K562 (cell line): ENCODE measurements around the gene RERE. TPM values are rescaled to one million over a fixed set of nuclear protein-coding genes. Genes with fewer than 3 reads are reported as not detected.

ENCODE experiments used
- ATAC-seq: fragments of 200-7000 bp; cut with Tn5 transposase; 3 replicates; pipeline ENCODE4 v1.9.1; 2020; ENCODE audit warnings: moderate library complexity
- BruUV-seq: library from RNA; stranded (reverse); fragments of 400-500 nt; replicated peaks from 2 replicates; lab custom pipeline; 2021; lab: Mats Ljungman, UMichigan
- CTCF ChIA-PET: fragments of 300-600 bp; formaldehyde crosslinking; extraction: SDS; loops from one replicate; lab custom pipeline; 2021; ENCODE audit warnings: low intra/inter-chr PET ratio; lab: Yijun Ruan, JAX
- POLR2A ChIA-PET: fragments of 300-600, 350-650 bp; sonication (Branson Sonifier 250); formaldehyde crosslinking; extraction: SDS; loops from one replicate; lab custom pipeline; 2021; ENCODE audit warnings: antibody characterized with exemption, inconsistent platforms; lab: Yijun Ruan, JAX
- DNase-seq, 4 experiments: peaks; one replicate each; pipeline versions ENCODE4 v3.0.0 to v3.0.0-alpha.2; 2011 to 2018; ENCODE audit warnings: low spot score in 3 of 4, mixed read lengths in 3 of 4; ENCODE audit errors: extremely low read depth in 1 of 4
- FAIRE-seq: peaks from 2 replicates; lab custom pipeline; 2011; peaks lifted over from hg19 to GRCh38; lab: Jason Lieb, UNC
- H2AFZ ChIP-seq: 2 replicates; pipeline ENCODE4 v1.6.0; 2011; ENCODE audit warnings: low read depth, low read length, control low read depth, inconsistent platforms
- H3K27ac ChIP-seq: fragments of 200-600 bp; 3 replicates; pipeline ENCODE4 v1.8.0; 2011; ENCODE audit warnings: low read depth, mild to moderate bottlenecking, control low read depth, inconsistent platforms, low read length, moderate library complexity, mixed read lengths; ENCODE audit errors: extremely low read depth
- H3K27me3 ChIP-seq, 2 experiments: fragments of 300-600 bp in 1 of 2; 2 replicates in 1 of 2; 3 replicates in 1 of 2; pipeline versions ENCODE4 v1.6.0 to v1.8.0; 2011; ENCODE audit warnings: inconsistent platforms in 2 of 2, low read length in 2 of 2, mild to moderate bottlenecking in 1 of 2, mixed read lengths in 1 of 2, moderate library complexity in 1 of 2; ENCODE audit not compliant: control insufficient read depth in 2 of 2, insufficient read depth in 2 of 2
- H3K36me3 ChIP-seq: fragments of 300-600 bp; 3 replicates; pipeline ENCODE4 v1.8.0; 2011; ENCODE audit warnings: mild to moderate bottlenecking, low read length, inconsistent platforms; ENCODE audit not compliant: control insufficient read depth, insufficient read depth
- H3K4me1 ChIP-seq, 2 experiments: fragments of 200-600 bp in 1 of 2; replicated peaks in 1 of 2; 2 replicates in 1 of 2; 3 replicates in 1 of 2; pipeline versions ENCODE4 v1.5.1 to v1.8.0; 2011; ENCODE audit warnings: inconsistent platforms in 2 of 2, low read length in 2 of 2, mild to moderate bottlenecking in 1 of 2, mixed read lengths in 1 of 2, moderate library complexity in 1 of 2; ENCODE audit not compliant: control insufficient read depth in 2 of 2, insufficient read depth in 2 of 2
- H3K4me2 ChIP-seq: 2 replicates; pipeline ENCODE4 v1.6.1; 2011; ENCODE audit warnings: low read length, control low read depth, inconsistent platforms, mixed read lengths; ENCODE audit not compliant: insufficient read depth
- H3K4me3 ChIP-seq: fragments of 200-600 bp; sonication (generic), shearing (Covaris generic); 2 replicates; pipeline ENCODE4 v1.5.1; 2016; ENCODE audit warnings: control low read depth, inconsistent platforms
- H3K79me2 ChIP-seq: fragments of 200-600 bp; 3 replicates; pipeline ENCODE4 v1.8.0; 2011; ENCODE audit warnings: low read length, inconsistent platforms; ENCODE audit not compliant: control insufficient read depth, insufficient read depth
- H3K9ac ChIP-seq, 2 experiments: 2 replicates each; pipeline versions ENCODE4 v1.6.0 to v1.6.1; 2011; ENCODE audit warnings: low read depth in 2 of 2, low read length in 2 of 2, control low read depth in 1 of 2, inconsistent platforms in 1 of 2, mild to moderate bottlenecking in 1 of 2, mixed read lengths in 1 of 2; ENCODE audit not compliant: insufficient read depth in 1 of 2
- H3K9me1 ChIP-seq: one replicate; pipeline ENCODE4 v1.6.0; 2011; ENCODE audit warnings: inconsistent platforms, mild to moderate bottlenecking, low read length, moderate library complexity; ENCODE audit not compliant: control insufficient read depth, insufficient read depth
- H3K9me3 ChIP-seq: replicated peaks from 2 replicates; pipeline ENCODE4 v1.5.1; 2011; ENCODE audit warnings: low read depth, low read length, inconsistent platforms; ENCODE audit not compliant: control insufficient read depth, insufficient read depth
- H4K20me1 ChIP-seq: replicated peaks from 2 replicates; pipeline ENCODE4 v1.6.1; 2011; ENCODE audit warnings: low read length, inconsistent platforms, mixed read lengths; ENCODE audit not compliant: control insufficient read depth, insufficient read depth
- C11orf30 ChIP-seq: fragments of 450-650 bp; IDR thresholded peaks from 2 replicates; pipeline ENCODE4 v1.6.1; 2016; ENCODE audit warnings: low read depth, mild to moderate bottlenecking
- EZH2 ChIP-seq: IDR thresholded peaks from 2 replicates; pipeline ENCODE4 v1.6.1; 2012; ENCODE audit warnings: low read depth, mild to moderate bottlenecking, inconsistent platforms, low read length, borderline replicate concordance
- JUNB ChIP-seq: fragments of 450-650 bp; formaldehyde crosslinking; conservative IDR thresholded peaks from 2 replicates; pipeline ENCODE4 v1.4.0; 2020; ENCODE audit warnings: mild to moderate bottlenecking
- MAFF ChIP-seq: IDR thresholded peaks from 2 replicates; pipeline ENCODE4 v1.6.1; 2012; ENCODE audit warnings: low read length, improper control_type of control experiment
- MAFG ChIP-seq: fragments of 450-650 bp; conservative IDR thresholded peaks from 2 replicates; pipeline ENCODE4 v1.6.1; 2016; ENCODE audit warnings: missing genetic modification characterization, missing compliant biosample characterization
- MAFK ChIP-seq: IDR thresholded peaks from 2 replicates; pipeline ENCODE4 v1.6.1; 2011; ENCODE audit warnings: low read length, improper control_type of control experiment
- MECOM ChIP-seq: fragments of 250-450 bp; sonication (Bioruptor Pico); IDR thresholded peaks from 2 replicates; pipeline ENCODE4 v1.8.0; 2022; ENCODE audit warnings: inconsistent platforms
- PPARD ChIP-seq: fragments of 250-450 bp; sonication (Bioruptor Pico); IDR thresholded peaks from 2 replicates; pipeline ENCODE4 v1.8.0; 2022; ENCODE audit warnings: inconsistent platforms, mild to moderate bottlenecking, moderate library complexity
- RHOXF2B ChIP-seq: fragments of 250-450 bp; sonication (Bioruptor Pico); conservative IDR thresholded peaks from 2 replicates; pipeline ENCODE4 v1.5.1; 2021
- SMARCC2 ChIP-seq: fragments of 450-650 bp; IDR thresholded peaks from 2 replicates; pipeline ENCODE4 v1.6.1; 2017; ENCODE audit warnings: antibody characterized with exemption, moderate library complexity, mild to moderate bottlenecking, low read depth
- TSC22D4 ChIP-seq: fragments of 450-650 bp; IDR thresholded peaks from 2 replicates; pipeline ENCODE4 v1.6.1; 2016; ENCODE audit warnings: missing genetic modification characterization, missing biosample characterization, control low read depth
- ZNF197 ChIP-seq: fragments of 200-800 bp; sonication (Bioruptor generic); IDR thresholded peaks from 2 replicates; pipeline ENCODE4 v1.6.1; 2016; ENCODE audit warnings: low read depth, missing genetic modification characterization, missing compliant biosample characterization
- ZNF316 ChIP-seq: fragments of 450-650 bp; IDR thresholded peaks from 2 replicates; pipeline ENCODE4 v1.6.1; 2016
- ZNF408 ChIP-seq: fragments of 250-450 bp; sonication (Bioruptor Pico); IDR thresholded peaks from 2 replicates; pipeline ENCODE4 v1.4.0; 2020; ENCODE audit warnings: low read depth, mild to moderate bottlenecking, moderate library complexity
- ZNF431 ChIP-seq: sonication (generic); formaldehyde crosslinking; IDR thresholded peaks from 2 replicates; pipeline ENCODE4 v1.8.0; 2022; ENCODE audit warnings: mild to moderate bottlenecking, missing genetic modification reagents
- ZNF445 ChIP-seq: fragments of 250-450 bp; sonication (Bioruptor Pico); IDR thresholded peaks from 2 replicates; pipeline ENCODE4 v1.4.0; 2020; ENCODE audit warnings: low read depth, mild to moderate bottlenecking, moderate library complexity
- ZNF696 ChIP-seq: fragments of 250-450 bp; sonication (Bioruptor Pico); conservative IDR thresholded peaks from 2 replicates; pipeline ENCODE4 v1.4.0; 2020; ENCODE audit warnings: mild to moderate bottlenecking, moderate library complexity
- ZNF830 ChIP-seq: fragments of 250-450 bp; sonication (Bioruptor Pico); IDR thresholded peaks from 2 replicates; pipeline ENCODE4 v1.5.0; 2021; ENCODE audit warnings: mild to moderate bottlenecking
- WGBS: fragments of 100-300 bp; shearing (Covaris generic); methylation state at CpG from one replicate; pipeline ENCODE4 v1.1.6; 2016; ENCODE audit warnings: low coverage, mixed read lengths; ENCODE audit not compliant: insufficient coverage; ENCODE audit errors: missing lambda C conversion rate; 5-methylcytosine and 5-hydroxymethylcytosine counted together
- in situ Hi-C: fragments of 300-500 bp; cut with MboI; formaldehyde crosslinking; loops from 4 replicates; pipeline ENCODE4 v1.15.0; 2018; ENCODE audit warnings: inconsistent platforms, mixed read lengths
- intact Hi-C: fragments of 100-400 bp; cut with micrococcal nuclease; formaldehyde crosslinking; loops from 2 replicates; pipeline ENCODE4 v1.14.2; 2022
- polyA plus RNA-seq, 8 experiments: library from polyadenylated mRNA; depleted of rRNA in 4 of 8; stranded (reverse) in 5 of 8; unstranded in 3 of 8; fragments of >200 nt; fragmentation: Nextera tagmentation in 2 of 8; fragmentation: Illumina TruSeq in 1 of 8; extraction: Ambion mirVana in 2 of 8; extraction: Trizol in 1 of 8; gene quantifications; 2 replicates each; pipeline versions ENCODE4 v1.2.1 to v1.2.3, GENCODE V29; 2011 to 2014; ENCODE audit warnings: inconsistent platforms in 1 of 8, missing spikeins in 1 of 8
- total RNA-seq, 7 experiments: library from RNA; depleted of rRNA in 6 of 7; stranded (reverse); fragments of >200 nt in 6 of 7; fragmentation: Illumina TruSeq in 2 of 7; extraction: Trizol in 2 of 7; gene quantifications; 2 replicates each; pipeline versions ENCODE4 v1.2.1 to v1.2.3, GENCODE V29; 2011 to 2021; ENCODE audit warnings: low replicate concordance in 1 of 7

RERE gene
- total and polyA plus RNA-seq, 9 of the 15 experiments (the other 6 are each of a cell fraction or from before 2014, with no cell fraction given), result 3.0 to 51.5 (median 13.4) TPM

GRCh38 chr1:8568837-8569236 is 248.6 kb downstream of the RERE start:
- 65% methylated on average over 3 of the region's 3 CpGs for WGBS
- peaks cover 0 to 21% of the 10 kb centered on the region in 2 experiments; a peak in 3 of 5 replicates for H3K4me1 ChIP-seq
- TF ChIP-seq EZH2 (no peak), ZNF696 (CRISPR knock-in tag) (no peak), ZNF431 (CRISPR knock-in tag) (no peak), ZNF408 (CRISPR knock-in tag) (no peak), JUNB (CRISPR knock-in tag) (no peak), MAFF (peak; percentile 85), ZNF830 (CRISPR knock-in tag) (no peak), ZNF445 (no peak), RHOXF2B (CRISPR knock-in tag) (no peak), MAFK (peak; percentile 79), SMARCC2 (no peak), ZNF316 (peak; percentile 94), PPARD (no peak), TSC22D4 (tag) (no peak), MECOM (CRISPR knock-in tag) (no peak), MAFG (tag) (peak; percentile 82), ZNF197 (CRISPR knock-in tag) (no peak), C11orf30 (peak; percentile 87)
- TF ChIP-seq, all 486 proteins: peak for 5
- ChIA-PET CTCF (interaction anchor here (0.5 to 0.7 kb wide), 2 partner anchors 279 to 1236 kb away, joined by 3 read pairs; no protein-coding TSS in a partner anchor), POLR2A (interaction anchor here (0.6 to 3.4 kb wide), 4 partner anchors 10 to 17 kb away, joined by 3 to 11 read pairs (median 4); no protein-coding TSS in a partner anchor)
- H3K9ac ChIP-seq, result no peak overlapping the region
- H3K36me3 ChIP-seq, result no peaks in the 10 kb centered on the region
- DNase-seq (no peak), FAIRE-seq (no peak), ATAC-seq (no peak)
- H3K4me3 ChIP-seq, result no peak overlapping the region
- no peak overlapping the region for H2AFZ ChIP-seq
- no peak overlapping the region for H3K27ac ChIP-seq
- in situ Hi-C loops, result loop anchor here (5.0 kb wide), 1 partner anchor 103 kb away; no protein-coding TSS in a partner anchor
- peaks cover 3% of the 10 kb centered on the region; the same call in 1 of the 2 replicates for H4K20me1 ChIP-seq
- no peaks in the 10 kb centered on the region for H3K27me3 ChIP-seq
- H3K9me1 ChIP-seq, result no peaks in the 10 kb centered on the region
- peaks cover 3% of the 10 kb centered on the region; the same call in 1 of the 3 replicates for H3K79me2 ChIP-seq
- intact Hi-C loops, result no loop called here
- BruUV-seq, result no TSS peak
- H3K9me3 ChIP-seq, result no peaks in the 10 kb centered on the region
- no peak overlapping the region for H3K4me2 ChIP-seq
